ENCODE measurements around the gene CD47.

The CD47 gene

GRCh38 chr3:108114423-108115065 lies 23.7 kb upstream of the CD47 start:
- no peak for DNase-seq

- DNase-seq, result no peak
Observed at GRCh38 chr3:108113975-108114374, 23.1 kb upstream of the CD47 start.

- no peak for DNase-seq
Observed at GRCh38 chr3:108110934-108111333, 20.1 kb upstream of the CD47 start.

GRCh38 chr3:108108416-108108815 lies 17.6 kb upstream of the CD47 start:
- DNase-seq, result no peak

- no peak for DNase-seq
Observed at GRCh38 chr3:108106449-108106848, 15.6 kb upstream of the CD47 start.

- DNase-seq, result no peak
Observed at GRCh38 chr3:108106031-108106430, 15.2 kb upstream of the CD47 start.

- no peak for DNase-seq
Observed at GRCh38 chr3:108103886-108104797, 13.3 kb upstream of the CD47 start.

GRCh38 chr3:108103040-108103751 lies 12.4 kb upstream of the CD47 start:
- no peak for DNase-seq

GRCh38 chr3:108102420-108103039 lies 11.7 kb upstream of the CD47 start:
- no peak for DNase-seq

GRCh38 chr3:108100906-108101660 lies 10.3 kb upstream of the CD47 start:
- peak in 1 of 5 donors; percentile 75 for DNase-seq

- no peak for DNase-seq
Observed at GRCh38 chr3:108099679-108100428, 9.0 kb upstream of the CD47 start.

- DNase-seq, result no peak
Observed at GRCh38 chr3:108099244-108099643, 8.4 kb upstream of the CD47 start.

- DNase-seq, result no peak
Observed at GRCh38 chr3:108098003-108098370, 7.2 kb upstream of the CD47 start.

GRCh38 chr3:108097322-108098002 lies 6.6 kb upstream of the CD47 start:
- DNase-seq, result no peak

- DNase-seq, result no peak
Observed at GRCh38 chr3:108096532-108097321, 5.9 kb upstream of the CD47 start.

GRCh38 chr3:108093616-108094015 lies 2.8 kb upstream of the CD47 start:
- no peak for DNase-seq

GRCh38 chr3:108093021-108093420 lies 2.2 kb upstream of the CD47 start:
- DNase-seq, result no peak

GRCh38 chr3:108092501-108092900 lies 1.7 kb upstream of the CD47 start:
- no peak for DNase-seq

GRCh38 chr3:108091498-108092250 lies 843 bp upstream of the CD47 start:
- DNase-seq, result peak in 4 of 5 donors; percentile 12 to 41 (median 29)
